Adrenal gland (tissue), 5 donors: ENCODE data around the gene DPP9.

Source experiments
- CTCF ChIP-seq, 6 experiments: fragments of 450-650 bp in 4 of 6; fragments of 200-600 bp in 2 of 6; sonication (generic) in 1 of 6; IDR thresholded peaks; 1 replicate in 5 of 6; 2 replicates in 1 of 6; pipeline versions ENCODE4 v1.5.1 to v1.8.0; 2016 to 2021; ENCODE audit warnings: antibody characterized with exemption in 6 of 6, mild to moderate bottlenecking in 2 of 6, moderate library complexity in 1 of 6
- POLR2A ChIP-seq, 2 donors: fragments of 450-650 bp; IDR thresholded peaks; one replicate each; pipeline ENCODE4 v1.6.1; 2017; ENCODE audit warnings: antibody characterized with exemption in 2 of 2, mild to moderate bottlenecking in 2 of 2, moderate library complexity in 1 of 2
- donor health status: DM: no; HTN: no; CAD: no.

- TF ChIP-seq CTCF (IDR thresholded peaks at IDR 0.05) (no peak), POLR2A (IDR thresholded peaks at IDR 0.05) (peak; percentile 0 to 66)
These were observed 19.3 kb upstream of the DPP9 start for GRCh38 chr19:4742723-4743646.
